Peyer's patch (tissue), 4 donors: ENCODE results near the gene DCP1B.

Source experiments
- POLR2A ChIP-seq, 2 donors: fragments of 450-650 bp; IDR thresholded peaks; one replicate each; pipeline ENCODE4 v1.5.1; 2017; ENCODE audit warnings: antibody characterized with exemption in 2 of 2, mild to moderate bottlenecking in 2 of 2, moderate library complexity in 2 of 2
- TF ChIP-seq, protein P1 (sequence below), 6 experiments: fragments of 450-650 bp in 4 of 6; fragments of 200-600 bp in 2 of 6; sonication (generic) in 1 of 6; IDR thresholded peaks; one replicate each; pipeline ENCODE4 v1.5.1; 2017 to 2019; ENCODE audit warnings: antibody characterized with exemption in 6 of 6, mild to moderate bottlenecking in 3 of 6, moderate library complexity in 1 of 6

DNA sequence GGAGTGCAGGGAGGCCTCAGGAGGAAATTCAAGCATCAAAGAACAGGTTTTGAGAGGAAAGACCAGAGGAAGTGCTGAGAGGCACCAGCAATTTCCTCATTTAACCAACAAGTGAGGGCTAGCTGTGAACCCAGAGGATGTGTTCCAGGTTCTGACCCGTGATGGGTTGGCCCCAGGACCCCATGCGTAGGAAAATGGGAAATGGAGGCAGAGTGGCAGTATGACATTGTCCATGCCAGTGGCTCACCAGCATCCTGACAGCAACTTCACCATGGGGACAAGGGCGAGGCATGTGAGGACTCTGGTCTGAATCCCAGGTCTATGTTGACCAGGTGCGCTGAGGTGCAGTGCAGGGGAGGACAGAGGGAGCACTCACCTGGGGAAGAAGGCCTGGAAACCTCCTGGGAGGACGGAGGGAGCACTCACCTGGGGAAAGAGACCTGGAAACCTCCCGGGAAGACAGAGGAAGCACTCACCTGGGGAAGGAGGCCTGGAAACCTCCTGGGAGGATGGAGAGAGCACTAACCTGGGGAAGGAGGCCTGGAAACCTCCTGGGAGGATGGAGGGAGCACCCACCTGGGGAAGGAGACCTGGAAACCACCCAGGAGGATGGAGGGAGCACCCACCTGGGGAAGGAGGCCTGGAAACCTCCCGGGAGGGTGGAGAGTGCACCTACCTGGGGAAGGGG lies 79.1 kb downstream of the DCP1B start:
- TF ChIP-seq, protein P1, sequence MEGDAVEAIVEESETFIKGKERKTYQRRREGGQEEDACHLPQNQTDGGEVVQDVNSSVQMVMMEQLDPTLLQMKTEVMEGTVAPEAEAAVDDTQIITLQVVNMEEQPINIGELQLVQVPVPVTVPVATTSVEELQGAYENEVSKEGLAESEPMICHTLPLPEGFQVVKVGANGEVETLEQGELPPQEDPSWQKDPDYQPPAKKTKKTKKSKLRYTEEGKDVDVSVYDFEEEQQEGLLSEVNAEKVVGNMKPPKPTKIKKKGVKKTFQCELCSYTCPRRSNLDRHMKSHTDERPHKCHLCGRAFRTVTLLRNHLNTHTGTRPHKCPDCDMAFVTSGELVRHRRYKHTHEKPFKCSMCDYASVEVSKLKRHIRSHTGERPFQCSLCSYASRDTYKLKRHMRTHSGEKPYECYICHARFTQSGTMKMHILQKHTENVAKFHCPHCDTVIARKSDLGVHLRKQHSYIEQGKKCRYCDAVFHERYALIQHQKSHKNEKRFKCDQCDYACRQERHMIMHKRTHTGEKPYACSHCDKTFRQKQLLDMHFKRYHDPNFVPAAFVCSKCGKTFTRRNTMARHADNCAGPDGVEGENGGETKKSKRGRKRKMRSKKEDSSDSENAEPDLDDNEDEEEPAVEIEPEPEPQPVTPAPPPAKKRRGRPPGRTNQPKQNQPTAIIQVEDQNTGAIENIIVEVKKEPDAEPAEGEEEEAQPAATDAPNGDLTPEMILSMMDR (IDR thresholded peaks at IDR 0.05), result no peak
- TF ChIP-seq POLR2A (IDR thresholded peaks at IDR 0.05), result no peak
